Adipocyte (in vitro differentiated cells): ENCODE data around the gene PASK.

Experiments
- DNase-seq: peaks from one replicate; pipeline ENCODE4 v3.0.0-alpha.2; 2015; ENCODE audit warnings: low read depth
- H3K27me3 ChIP-seq: replicated peaks from 2 replicates; pipeline ENCODE4 v1.7.0; 2013; ENCODE audit warnings: mild to moderate bottlenecking, low read length, moderate library complexity; ENCODE audit not compliant: control insufficient read depth, insufficient read depth
- H3K36me3 ChIP-seq: 2 replicates; pipeline ENCODE4 v1.7.0; 2013; ENCODE audit warnings: low read length, mild to moderate bottlenecking, moderate library complexity; ENCODE audit not compliant: control insufficient read depth, insufficient read depth, severe bottlenecking
- H3K4me1 ChIP-seq: 2 replicates; pipeline ENCODE4 v1.7.0; 2013; ENCODE audit warnings: mild to moderate bottlenecking, low read length, moderate library complexity; ENCODE audit not compliant: control insufficient read depth, insufficient read depth
- H3K4me3 ChIP-seq: 2 replicates; pipeline ENCODE4 v1.7.0; 2013; ENCODE audit warnings: mild to moderate bottlenecking, low read length, moderate library complexity
- H3K9ac ChIP-seq: 2 replicates; pipeline ENCODE4 v1.7.0; 2013; ENCODE audit warnings: mild to moderate bottlenecking, low read length, moderate library complexity
- H3K9me3 ChIP-seq: 2 replicates; pipeline ENCODE4 v1.7.0; 2013; ENCODE audit warnings: mild to moderate bottlenecking, low read length, moderate library complexity; ENCODE audit not compliant: control insufficient read depth

The PASK gene

DNA sequence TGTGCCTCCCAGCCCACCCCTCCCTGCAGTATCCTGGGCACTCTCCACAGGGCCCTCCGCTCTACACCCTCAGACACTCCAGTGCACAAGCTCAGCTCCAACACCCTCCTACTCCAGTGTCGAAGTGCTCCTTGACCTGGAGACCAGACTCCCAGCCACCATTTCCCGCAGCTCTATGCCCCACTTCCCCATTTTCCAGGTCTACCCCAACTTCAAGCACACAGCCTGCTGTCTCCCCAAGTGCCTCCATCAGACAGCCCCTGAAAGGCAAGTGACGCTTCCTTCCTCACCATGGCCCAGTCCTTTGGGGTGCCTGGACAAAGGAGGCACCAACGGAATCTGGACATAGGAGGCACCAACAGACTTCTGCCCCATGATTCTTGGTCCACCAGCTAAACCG, 7.2 kb downstream of the PASK start:
- H3K27me3 ChIP-seq, result no peaks in the 10 kb centered on the region
- no peaks in the 10 kb centered on the region for H3K9me3 ChIP-seq
- no peaks in the 10 kb centered on the region for H3K36me3 ChIP-seq
- no peak overlapping the region for H3K9ac ChIP-seq
- no peaks in the 10 kb centered on the region for H3K4me1 ChIP-seq
- no peak overlapping the region for H3K4me3 ChIP-seq
- no peak for DNase-seq

DNA sequence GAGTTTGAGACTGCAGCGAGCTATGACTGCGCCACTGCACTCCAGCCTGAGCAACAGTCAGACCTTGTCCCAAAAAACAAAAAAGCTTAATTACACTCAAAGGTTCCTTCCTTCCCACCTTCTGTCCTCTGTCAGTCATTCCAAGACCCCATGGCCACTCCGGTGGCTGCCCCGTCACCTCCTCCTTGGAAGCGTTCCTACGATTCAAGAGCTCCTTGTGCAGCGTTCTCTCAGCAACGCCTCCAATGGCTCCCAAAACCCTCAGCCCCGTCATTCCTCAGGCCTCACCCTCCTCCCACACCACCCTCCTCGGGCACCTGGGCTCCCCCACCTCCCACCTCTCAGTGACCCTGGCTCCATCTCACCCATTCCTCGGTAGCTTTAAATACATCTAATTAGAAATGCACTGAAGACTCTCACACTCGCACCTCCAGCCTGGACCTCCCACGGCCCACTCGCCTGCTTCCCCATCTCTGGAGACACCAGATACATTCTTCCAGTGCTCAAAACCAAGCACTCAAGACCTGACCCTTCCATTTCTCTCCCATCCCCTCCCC, 8.0 kb downstream of the PASK start:
- no peaks in the 10 kb centered on the region for H3K4me1 ChIP-seq
- no peak for DNase-seq
- H3K9ac ChIP-seq, result no peak overlapping the region
- no peaks in the 10 kb centered on the region for H3K36me3 ChIP-seq
- H3K27me3 ChIP-seq, result no peaks in the 10 kb centered on the region
- H3K4me3 ChIP-seq, result no peak overlapping the region
- H3K9me3 ChIP-seq, result no peaks in the 10 kb centered on the region

DNA sequence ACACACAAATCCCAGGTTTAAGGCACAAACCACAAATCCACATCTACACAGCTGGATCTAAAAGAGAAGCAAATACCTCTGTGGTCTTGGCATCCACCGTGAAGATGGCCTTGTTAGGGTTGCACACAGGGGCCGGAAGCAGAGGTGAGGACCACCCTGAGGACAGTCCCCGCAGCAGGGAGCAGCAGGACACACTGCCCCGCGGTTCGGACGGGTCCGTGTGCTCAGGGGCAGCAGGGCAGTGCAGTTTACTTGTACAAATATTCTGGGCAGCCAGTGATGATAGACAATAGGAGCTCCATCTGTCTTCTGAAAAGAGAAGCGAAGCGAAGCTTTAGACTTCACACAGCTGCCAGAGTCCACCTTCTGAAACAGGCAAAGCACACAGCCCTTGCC, 8.8 kb downstream of the PASK start:
- no peak overlapping the region for H3K9ac ChIP-seq
- no peaks in the 10 kb centered on the region for H3K27me3 ChIP-seq
- H3K4me1 ChIP-seq, result no peaks in the 10 kb centered on the region
- H3K9me3 ChIP-seq, result no peaks in the 10 kb centered on the region
- no peak for DNase-seq
- no peak overlapping the region for H3K4me3 ChIP-seq
- H3K36me3 ChIP-seq, result no peaks in the 10 kb centered on the region

DNA sequence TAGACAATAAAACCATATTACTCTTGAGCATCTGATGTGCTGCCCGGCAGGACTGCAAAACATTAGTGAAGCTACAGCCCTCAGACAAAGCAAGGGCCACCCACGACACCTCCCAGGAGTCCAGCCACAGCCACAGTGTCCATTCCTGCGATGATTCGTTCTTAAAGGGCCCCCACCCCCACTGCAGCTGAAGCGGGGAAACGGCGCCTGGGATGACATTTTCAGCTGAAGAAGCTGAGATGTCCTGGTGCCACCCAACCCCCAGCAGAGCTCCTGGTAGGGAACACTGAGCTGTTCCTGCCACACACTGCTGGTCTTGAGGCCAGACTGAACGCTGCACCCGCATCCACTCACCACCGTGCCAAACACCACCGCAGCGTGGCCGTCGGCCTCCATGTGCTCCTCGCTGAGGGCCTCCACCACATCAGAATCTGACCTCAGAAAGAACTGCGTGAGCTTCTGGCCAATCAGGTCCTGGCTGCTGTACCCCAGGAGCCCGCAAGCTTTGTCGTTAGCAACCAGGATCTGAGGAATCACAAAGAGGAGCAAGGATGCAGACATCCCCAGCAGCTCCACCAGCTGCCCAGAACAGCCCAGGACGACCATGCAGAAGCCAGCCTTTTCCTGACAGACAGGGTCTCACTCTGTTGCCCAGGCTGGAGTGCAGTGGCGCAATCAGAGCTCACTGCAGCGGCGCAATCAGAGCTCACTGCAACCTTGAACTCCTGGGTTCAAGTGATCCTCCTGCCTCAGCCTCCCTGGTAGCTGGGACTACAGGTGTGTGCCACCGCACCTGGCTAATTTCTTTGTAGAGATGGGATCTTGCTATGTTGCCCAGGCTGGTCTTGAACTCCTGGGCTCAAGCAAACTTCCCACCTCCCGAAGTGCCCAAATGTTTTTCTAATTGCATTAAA, 9.5 kb downstream of the PASK start:
- H3K9me3 ChIP-seq, result no peaks in the 10 kb centered on the region
- H3K9ac ChIP-seq, result no peak overlapping the region
- DNase-seq, result no peak
- H3K27me3 ChIP-seq, result no peaks in the 10 kb centered on the region
- no peak overlapping the region for H3K4me3 ChIP-seq
- H3K36me3 ChIP-seq, result no peaks in the 10 kb centered on the region
- H3K4me1 ChIP-seq, result no peaks in the 10 kb centered on the region

DNA sequence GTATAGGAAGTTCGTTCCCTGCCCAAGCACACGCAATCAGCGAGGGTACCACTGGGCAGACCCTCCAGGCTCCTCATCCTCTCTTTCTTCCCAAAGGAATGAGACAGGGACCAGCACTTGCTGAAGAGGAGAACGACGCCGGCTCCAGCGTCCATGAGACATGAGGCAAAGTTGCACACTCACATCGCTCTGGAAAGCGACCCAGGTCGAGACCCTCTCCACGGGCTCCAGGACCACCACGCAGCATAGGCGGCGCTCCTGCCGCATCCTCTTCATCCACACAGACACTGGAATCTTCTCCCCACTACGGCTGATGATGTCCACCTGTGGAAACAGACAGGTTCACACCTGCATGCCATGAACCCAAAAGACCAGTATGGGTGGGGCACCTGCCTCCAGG, 10.8 kb downstream of the PASK start:
- Histone ChIP-seq H3K9me3 (no peaks in the 10 kb centered on the region), H3K27me3 (no peaks in the 10 kb centered on the region), H3K4me3 (no peak overlapping the region), H3K9ac (no peak overlapping the region), H3K36me3 (no peaks in the 10 kb centered on the region), H3K4me1 (no peaks in the 10 kb centered on the region)
- no peak for DNase-seq

DNA sequence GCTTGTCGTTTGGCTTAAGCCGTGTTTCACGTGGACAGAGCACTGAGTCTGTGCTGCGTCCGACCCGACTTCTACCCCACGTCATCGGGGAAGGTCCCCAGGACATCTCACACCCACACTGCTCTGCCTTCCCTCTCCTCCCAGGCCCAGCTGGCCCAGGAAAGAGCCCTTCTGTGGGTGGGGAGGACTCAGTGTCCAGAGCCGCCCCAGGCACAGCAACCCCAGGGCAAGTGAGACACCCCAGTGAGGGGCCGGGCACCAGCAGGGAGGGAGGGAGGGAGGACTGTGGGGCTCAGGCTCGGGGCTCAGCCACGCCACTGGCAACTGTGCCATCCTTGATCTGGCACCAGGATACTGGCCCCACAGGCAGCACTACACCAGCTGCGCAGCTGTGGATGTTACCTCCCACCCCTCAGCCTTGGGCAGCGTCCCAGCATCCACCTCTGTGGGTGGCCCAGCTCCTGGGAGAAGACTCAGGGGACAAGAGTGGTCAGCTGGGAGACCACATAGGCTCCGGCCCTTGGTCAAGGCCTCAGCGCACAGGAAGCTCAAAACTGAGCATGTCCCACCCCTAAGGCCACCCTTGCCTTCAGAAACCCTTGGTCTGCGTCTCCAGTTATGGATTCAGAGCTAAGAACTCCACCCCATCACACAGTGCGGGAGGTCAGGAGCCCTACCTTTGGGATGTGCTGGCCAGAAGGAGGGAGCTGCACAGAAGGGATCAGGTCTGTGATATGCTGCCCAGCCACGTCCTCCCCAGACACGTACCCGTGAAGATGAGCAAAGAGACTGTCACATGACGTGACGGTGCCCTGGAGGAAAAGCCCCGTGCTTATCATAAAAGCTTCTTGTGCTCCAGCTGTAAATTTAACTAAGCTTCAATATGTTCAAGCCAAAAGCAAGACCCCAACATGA, 11.7 kb downstream of the PASK start:
- H3K27me3 ChIP-seq, result no peaks in the 10 kb centered on the region
- H3K4me3 ChIP-seq, result no peak overlapping the region
- H3K9ac ChIP-seq, result no peak overlapping the region
- no peak for DNase-seq
- no peaks in the 10 kb centered on the region for H3K36me3 ChIP-seq
- no peaks in the 10 kb centered on the region for H3K4me1 ChIP-seq
- no peaks in the 10 kb centered on the region for H3K9me3 ChIP-seq

DNA sequence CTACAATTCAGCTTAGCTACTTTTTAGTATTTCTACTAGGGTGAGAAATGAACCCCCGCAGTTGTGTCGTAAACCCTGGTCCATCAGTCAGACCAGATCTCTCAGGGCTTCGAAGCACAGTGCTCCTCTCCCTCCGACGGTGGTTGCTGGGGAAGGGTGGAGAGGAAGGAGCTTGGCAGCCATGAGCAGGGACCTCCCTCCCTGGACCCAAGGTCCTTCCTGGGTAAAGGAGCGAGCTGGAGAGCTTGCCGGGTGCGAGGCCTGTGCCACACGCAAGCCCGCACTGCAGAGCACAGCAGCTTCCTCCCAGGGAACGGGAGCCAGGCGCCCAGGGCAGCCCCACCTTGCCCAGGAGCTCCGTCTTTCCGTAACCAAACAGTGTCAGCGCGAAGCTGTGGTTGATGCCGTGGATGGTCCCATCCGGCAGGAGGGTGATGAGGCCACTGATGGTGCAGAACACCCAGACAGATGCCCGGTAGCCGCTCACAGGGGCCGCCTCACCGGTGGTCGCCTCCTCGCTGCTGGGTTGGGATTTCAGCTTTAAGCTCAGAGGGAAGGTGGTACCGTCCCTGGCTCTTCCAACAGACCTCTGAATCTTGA, 12.5 kb downstream of the PASK start:
- H3K4me3 ChIP-seq, result no peak overlapping the region
- H3K36me3 ChIP-seq, result no peaks in the 10 kb centered on the region
- H3K9ac ChIP-seq, result no peak overlapping the region
- no peaks in the 10 kb centered on the region for H3K9me3 ChIP-seq
- no peak for DNase-seq
- H3K27me3 ChIP-seq, result no peaks in the 10 kb centered on the region
- H3K4me1 ChIP-seq, result no peaks in the 10 kb centered on the region

DNA sequence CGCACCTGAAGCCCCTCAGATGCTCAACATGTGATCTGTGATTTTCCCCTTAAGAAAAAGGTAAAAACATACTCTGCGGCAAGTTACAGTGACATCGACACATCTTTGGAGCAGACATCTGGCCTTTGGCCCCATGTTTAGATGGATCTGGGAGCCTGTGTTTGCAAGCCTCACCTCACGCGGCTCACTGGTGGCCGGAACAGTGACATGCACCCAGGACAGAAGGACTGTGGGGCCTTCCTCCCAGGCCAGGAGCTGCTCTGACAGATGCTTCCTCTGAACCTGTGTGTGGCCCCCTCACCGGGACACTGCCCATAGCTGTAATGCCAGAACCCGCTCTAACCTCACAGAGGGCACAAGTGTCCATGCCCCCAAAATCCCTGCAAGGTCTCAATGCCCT, 13.1 kb downstream of the PASK start:
- H3K9ac ChIP-seq, result no peak overlapping the region
- H3K4me3 ChIP-seq, result no peak overlapping the region
- no peak for DNase-seq
- H3K4me1 ChIP-seq, result no peaks in the 10 kb centered on the region
- H3K36me3 ChIP-seq, result no peaks in the 10 kb centered on the region
- no peaks in the 10 kb centered on the region for H3K9me3 ChIP-seq
- H3K27me3 ChIP-seq, result no peaks in the 10 kb centered on the region

DNA sequence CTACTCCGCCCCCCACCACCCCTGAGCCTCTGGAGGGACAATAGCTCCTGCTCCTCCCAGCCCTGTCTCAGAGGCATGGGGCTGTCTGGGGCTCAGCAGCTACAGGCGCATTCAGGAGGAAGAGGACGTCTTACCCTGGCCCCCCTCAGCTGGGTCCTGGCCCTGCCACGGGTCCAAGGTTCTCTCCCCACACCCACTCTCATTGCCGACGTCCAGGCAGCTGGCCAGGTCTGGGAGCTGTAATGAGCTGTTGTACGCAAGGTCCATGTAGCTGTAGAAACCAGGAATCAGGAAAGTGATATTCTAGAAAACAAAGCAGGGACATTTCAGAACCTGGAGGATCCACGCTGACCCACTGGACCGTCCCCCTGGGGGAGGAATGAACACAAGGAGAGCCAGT, 13.5 kb downstream of the PASK start:
- H3K4me1 ChIP-seq, result no peaks in the 10 kb centered on the region
- H3K9me3 ChIP-seq, result no peaks in the 10 kb centered on the region
- H3K36me3 ChIP-seq, result no peaks in the 10 kb centered on the region
- H3K4me3 ChIP-seq, result no peak overlapping the region
- no peaks in the 10 kb centered on the region for H3K27me3 ChIP-seq
- DNase-seq, result no peak
- no peak overlapping the region for H3K9ac ChIP-seq

DNA sequence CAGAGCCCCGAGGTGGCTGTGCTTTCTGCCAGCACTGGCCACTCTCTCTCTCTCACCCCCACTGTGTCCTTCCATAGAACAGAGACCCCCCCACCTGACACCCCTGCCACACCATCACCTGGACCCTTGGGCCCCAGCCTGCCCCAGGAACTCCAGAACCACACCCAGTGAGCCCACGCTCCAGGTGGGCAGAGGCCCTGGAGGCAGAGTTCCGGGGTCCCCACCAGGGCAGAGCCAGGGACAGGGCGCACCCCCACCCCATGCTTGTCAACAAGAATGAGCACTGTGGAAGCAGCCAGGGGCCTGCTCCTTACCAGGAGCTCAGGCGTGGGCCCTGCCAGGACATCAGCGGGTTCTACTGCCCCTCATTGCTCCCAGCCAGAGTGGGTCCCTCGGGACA, 14.6 kb downstream of the PASK start:
- Histone ChIP-seq H3K9ac (no peak overlapping the region), H3K4me1 (no peaks in the 10 kb centered on the region), H3K27me3 (no peaks in the 10 kb centered on the region), H3K9me3 (no peaks in the 10 kb centered on the region), H3K36me3 (no peaks in the 10 kb centered on the region), H3K4me3 (no peak overlapping the region)
- DNase-seq, result no peak

DNA sequence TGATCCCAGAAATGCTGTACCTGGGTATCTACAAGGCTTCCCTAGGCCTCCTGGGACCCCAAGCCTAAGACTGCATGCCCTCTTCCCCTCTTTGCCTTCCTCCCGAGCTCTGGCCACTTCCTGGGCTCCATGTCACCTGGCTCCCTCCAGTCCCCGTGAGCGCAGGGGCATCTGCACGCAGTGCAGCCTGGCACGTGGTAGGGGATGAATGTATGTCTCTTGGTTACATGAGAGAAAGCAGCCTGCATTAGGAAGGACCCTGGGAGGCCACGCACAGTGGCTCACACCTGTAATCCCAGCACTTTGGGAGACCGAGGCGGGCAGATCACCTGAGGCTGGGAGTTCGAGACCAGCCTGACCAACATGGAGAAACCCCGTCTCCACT, 15.8 kb downstream of the PASK start:
- Histone ChIP-seq H3K27me3 (no peaks in the 10 kb centered on the region), H3K4me3 (no peak overlapping the region), H3K9me3 (no peaks in the 10 kb centered on the region), H3K36me3 (no peaks in the 10 kb centered on the region), H3K4me1 (no peaks in the 10 kb centered on the region), H3K9ac (no peak overlapping the region)
- DNase-seq, result no peak
